IPS-NIHi11 (cell line): ENCODE data around the gene IER3.

Experiments used
- DNase-seq: peaks from one replicate; pipeline ENCODE4 v3.0.0; 2012; ENCODE audit warnings: mixed read lengths, low spot score

The IER3 gene

GRCh38 chr6:30747902-30748769, 3.8 kb upstream of the IER3 start:
- no peak for DNase-seq

- DNase-seq = no peak
These were observed 2.9 kb upstream of the IER3 start for GRCh38 chr6:30747300-30747687.

GRCh38 chr6:30743099-30744053, 971 bp downstream of the IER3 start:
- DNase-seq = no peak

GRCh38 chr6:30742316-30743098, 1.8 kb downstream of the IER3 start, which contains the start of gene FLOT1:
FLOT1 (minus strand) TSS chr6:30742687; CDS start chr6:30742189, 498 bp downstream.
- DNase-seq = peak; percentile 96

- DNase-seq = no peak
These were observed 2.5 kb downstream of the IER3 start for GRCh38 chr6:30741789-30742315.

GRCh38 chr6:30741063-30741779, 3.1 kb downstream of the IER3 start:
- no peak for DNase-seq

- no peak for DNase-seq
These were observed 3.8 kb downstream of the IER3 start for GRCh38 chr6:30740540-30740870.

GRCh38 chr6:30738532-30738931, 5.8 kb downstream of the IER3 start:
- no peak for DNase-seq

GRCh38 chr6:30735668-30736314, 8.6 kb downstream of the IER3 start:
- no peak for DNase-seq

- no peak for DNase-seq
These were observed 12.0 kb downstream of the IER3 start for GRCh38 chr6:30732237-30732943.

GRCh38 chr6:30730601-30731435, 13.5 kb downstream of the IER3 start:
- DNase-seq = peak; percentile 73

- no peak for DNase-seq
These were observed 16.3 kb downstream of the IER3 start for GRCh38 chr6:30727920-30728553.

GRCh38 chr6:30726506-30727413, 17.6 kb downstream of the IER3 start:
- DNase-seq = no peak

GRCh38 chr6:30725713-30726505, 18.4 kb downstream of the IER3 start:
- no peak for DNase-seq

GRCh38 chr6:30724906-30725667, 19.3 kb downstream of the IER3 start:
- DNase-seq = no peak
